HEK293 (cell line): Measurements from ENCODE around the gene PLK5.
A peak's percentile ranks its signal among the peaks of the same experiment; 100 is the strongest.

Source experiments
- CTCF ChIP-seq: fragments of 450-650 bp; formaldehyde crosslinking; IDR thresholded peaks from 2 replicates; pipeline ENCODE4 v1.5.1; 2016; ENCODE audit warnings: missing biosample characterization, missing genetic modification characterization
- EGR2 ChIP-seq: fragments of 450-650 bp; formaldehyde crosslinking; IDR thresholded peaks from 2 replicates; pipeline ENCODE4 v1.5.1; 2016; ENCODE audit warnings: low read depth, missing biosample characterization, missing genetic modification characterization
- GLIS1 ChIP-seq: fragments of 450-650 bp; formaldehyde crosslinking; IDR thresholded peaks from 2 replicates; pipeline ENCODE4 v1.5.1; 2016; ENCODE audit warnings: missing biosample characterization, missing genetic modification characterization
- GLIS2 ChIP-seq: fragments of 450-650 bp; formaldehyde crosslinking; IDR thresholded peaks from 2 replicates; pipeline ENCODE4 v1.5.1; 2016; ENCODE audit warnings: missing biosample characterization, missing genetic modification characterization
- KLF1 ChIP-seq: fragments of 450-650 bp; formaldehyde crosslinking; IDR thresholded peaks from 2 replicates; pipeline ENCODE4 v1.5.1; 2016; ENCODE audit warnings: missing biosample characterization, missing genetic modification characterization
- KLF10 ChIP-seq: fragments of 450-650 bp; IDR thresholded peaks from 2 replicates; pipeline ENCODE4 v1.5.1; 2018; ENCODE audit warnings: missing biosample characterization, mild to moderate bottlenecking, missing genetic modification characterization
- KLF17 ChIP-seq: fragments of 450-650 bp; formaldehyde crosslinking; IDR thresholded peaks from 2 replicates; pipeline ENCODE4 v1.5.1; 2016; ENCODE audit warnings: missing biosample characterization, missing genetic modification characterization
- KLF7 ChIP-seq: fragments of 450-650 bp; formaldehyde crosslinking; IDR thresholded peaks from 2 replicates; pipeline ENCODE4 v1.5.1; 2016; ENCODE audit warnings: missing biosample characterization, missing genetic modification characterization, borderline replicate concordance
- KLF9 ChIP-seq: fragments of 450-650 bp; formaldehyde crosslinking; IDR thresholded peaks from 2 replicates; pipeline ENCODE4 v1.5.1; 2016; ENCODE audit warnings: missing biosample characterization, missing genetic modification characterization, low read depth
- PATZ1 ChIP-seq: fragments of 450-650 bp; formaldehyde crosslinking; IDR thresholded peaks from 2 replicates; pipeline ENCODE4 v1.5.1; 2016; ENCODE audit warnings: missing biosample characterization, missing genetic modification characterization
- PRDM10 ChIP-seq: fragments of 450-650 bp; formaldehyde crosslinking; IDR thresholded peaks from 2 replicates; pipeline ENCODE4 v1.5.1; 2016; ENCODE audit warnings: missing biosample characterization, missing genetic modification characterization
- ZBTB10 ChIP-seq: fragments of 450-650 bp; formaldehyde crosslinking; IDR thresholded peaks from 2 replicates; pipeline ENCODE4 v1.5.1; 2016; ENCODE audit warnings: missing biosample characterization, missing genetic modification characterization
- ZBTB11 ChIP-seq: fragments of 450-650 bp; formaldehyde crosslinking; conservative IDR thresholded peaks from 2 replicates; pipeline ENCODE4 v1.5.1; 2016; ENCODE audit warnings: low read depth, missing biosample characterization, missing genetic modification characterization
- ZBTB20 ChIP-seq: fragments of 450-650 bp; formaldehyde crosslinking; IDR thresholded peaks from 2 replicates; pipeline ENCODE4 v1.5.1; 2016; ENCODE audit warnings: missing biosample characterization, missing genetic modification characterization
- ZFP41 ChIP-seq: fragments of 450-650 bp; formaldehyde crosslinking; IDR thresholded peaks from 2 replicates; pipeline ENCODE4 v1.5.1; 2016; ENCODE audit warnings: missing biosample characterization, missing genetic modification characterization, borderline replicate concordance
- ZIC2 ChIP-seq: fragments of 450-650 bp; formaldehyde crosslinking; IDR thresholded peaks from 2 replicates; pipeline ENCODE4 v1.5.1; 2016; ENCODE audit warnings: missing biosample characterization, missing genetic modification characterization
- ZNF324 ChIP-seq: fragments of 450-650 bp; formaldehyde crosslinking; IDR thresholded peaks from 2 replicates; pipeline ENCODE4 v1.5.1; 2016; ENCODE audit warnings: missing biosample characterization, missing genetic modification characterization
- ZNF639 ChIP-seq: fragments of 450-650 bp; formaldehyde crosslinking; IDR thresholded peaks from 2 replicates; pipeline ENCODE4 v1.5.1; 2016; ENCODE audit warnings: missing biosample characterization, missing genetic modification characterization
- ZNF654 ChIP-seq: fragments of 450-650 bp; formaldehyde crosslinking; IDR thresholded peaks from 2 replicates; pipeline ENCODE4 v1.5.1; 2016; ENCODE audit warnings: low read depth, missing biosample characterization, missing genetic modification characterization
- ZNF658 ChIP-seq: fragments of 450-650 bp; formaldehyde crosslinking; IDR thresholded peaks from 2 replicates; pipeline ENCODE4; 2016; ENCODE audit warnings: missing biosample characterization, missing genetic modification characterization
- ZNF791 ChIP-seq: fragments of 450-650 bp; formaldehyde crosslinking; IDR thresholded peaks from 2 replicates; pipeline ENCODE4 v1.5.1; 2016; ENCODE audit warnings: missing biosample characterization, missing genetic modification characterization
- ZNF843 ChIP-seq: fragments of 450-650 bp; formaldehyde crosslinking; IDR thresholded peaks from 2 replicates; pipeline ENCODE4 v1.5.1; 2016; ENCODE audit warnings: missing biosample characterization, missing genetic modification characterization

PLK5 gene

GRCh38 chr19:1513499-1514294 lies 10.2 kb upstream of the PLK5 start (continued):
- no peak for TF ChIP-seq ZBTB11 (tag by site-specific recombination)
- 0 out of 2 replicates have a peak, but pooled peaks have one; percentile 19 for TF ChIP-seq ZNF843 (tag by site-specific recombination)
- no peak for TF ChIP-seq ZFP41
- TF ChIP-seq KLF17: peak; percentile 77; the same call in 1 of the 2 replicates
- TF ChIP-seq KLF1 (tag by site-specific recombination): peak; percentile 85
- peak; percentile 25; the same call in 1 of the 2 replicates for TF ChIP-seq PRDM10 (tag by site-specific recombination)
- TF ChIP-seq ZNF791: no peak
- TF ChIP-seq ZNF324 (tag by site-specific recombination): no peak
- peak; percentile 95 for TF ChIP-seq GLIS1 (tag by site-specific recombination)
- TF ChIP-seq EGR2 (tag by site-specific recombination): peak; percentile 46
- TF ChIP-seq ZNF654 (tag by site-specific recombination): peak; percentile 24
- peak; percentile 65 for TF ChIP-seq KLF10 (tag by site-specific recombination)
- peak; percentile 69; the same call in 1 of the 2 replicates for TF ChIP-seq KLF9 (tag by site-specific recombination)
- peak; percentile 34 for TF ChIP-seq ZIC2 (tag by site-specific recombination)
- TF ChIP-seq CTCF (tag by site-specific recombination): peak; percentile 80
- 0 out of 2 replicates have a peak, but pooled peaks have one; percentile 27 for TF ChIP-seq KLF7 (tag by site-specific recombination)
- peak; percentile 86 for TF ChIP-seq ZBTB20 (tag by site-specific recombination)
- peak; percentile 85; the same call in 1 of the 2 replicates for TF ChIP-seq GLIS2
- TF ChIP-seq ZBTB10 (tag by site-specific recombination): peak; percentile 47; the same call in 1 of the 2 replicates
- TF ChIP-seq ZNF658 (tag by site-specific recombination): no peak
- peak; percentile 50 for TF ChIP-seq PATZ1 (tag by site-specific recombination)
- 0 out of 2 replicates have a peak, but pooled peaks have one; percentile 43 for TF ChIP-seq ZNF639
